Neutrophil (primary cell): Measurements from ENCODE around the gene PCNT.

Experiments
- H3K27ac ChIP-seq: fragments of 200-600 bp; sonication (generic); 2 replicates; pipeline ENCODE4 v1.5.1; 2016; ENCODE audit warnings: mild to moderate bottlenecking, moderate library complexity
- H3K27me3 ChIP-seq: fragments of 200-600 bp; sonication (generic); 2 replicates; pipeline ENCODE4 v1.6.0; 2016; ENCODE audit warnings: mild to moderate bottlenecking
- H3K36me3 ChIP-seq: fragments of 200-600 bp; sonication (generic); 2 replicates; pipeline ENCODE4 v1.5.1; 2017
- H3K4me1 ChIP-seq, 2 experiments: fragments of 200-600 bp in 1 of 2; sonication (generic) in 1 of 2; 1 replicate in 1 of 2; 2 replicates in 1 of 2; pipeline versions ENCODE4 v1.5.1 to v1.6.1; 2013 to 2016; ENCODE audit warnings: low read depth in 1 of 2, low read length in 1 of 2, mild to moderate bottlenecking in 1 of 2, moderate library complexity in 1 of 2; ENCODE audit not compliant: control insufficient read depth in 1 of 2, insufficient read depth in 1 of 2
- H3K4me3 ChIP-seq, 2 experiments: fragments of 200-600 bp in 1 of 2; sonication (generic) in 1 of 2; 1 replicate in 1 of 2; 2 replicates in 1 of 2; pipeline ENCODE4 v1.5.1; 2013 to 2016; ENCODE audit warnings: low read depth in 1 of 2, low read length in 1 of 2, mild to moderate bottlenecking in 1 of 2, moderate library complexity in 1 of 2
- H3K9me3 ChIP-seq: fragments of 200-600 bp; sonication (generic); 2 replicates; pipeline ENCODE4 v1.5.1; 2016
- CTCF ChIP-seq: fragments of 200-600 bp; sonication (generic); IDR thresholded peaks from 2 replicates; pipeline ENCODE4 v1.5.1; 2016; ENCODE audit warnings: antibody characterized with exemption

Gene PCNT

GRCh38 chr21:46482225-46482845 is 158.4 kb downstream of the PCNT start:
- H3K9me3 ChIP-seq = no peaks in the 10 kb centered on the region
- H3K27me3 ChIP-seq = no peaks in the 10 kb centered on the region
- H3K36me3 ChIP-seq = peaks cover 28% of the 10 kb centered on the region
- H3K4me1 ChIP-seq = peaks cover 4 to 5% of the 10 kb centered on the region in 2 experiments
- H3K4me3 ChIP-seq = no peak overlapping the region
- no peak overlapping the region for H3K27ac ChIP-seq
- TF ChIP-seq CTCF = no peak

- Histone ChIP-seq H3K9me3 (no peaks in the 10 kb centered on the region), H3K27ac (no peak overlapping the region), H3K27me3 (no peaks in the 10 kb centered on the region), H3K4me1 (peaks cover 4 to 5% of the 10 kb centered on the region in 2 experiments), H3K4me3 (no peak overlapping the region), H3K36me3 (peaks cover 28% of the 10 kb centered on the region)
- TF ChIP-seq CTCF = no peak
These were observed 158.9 kb downstream of the PCNT start for GRCh38 chr21:46482846-46483231.

GRCh38 chr21:46483300-46484295 is 159.6 kb downstream of the PCNT start:
- Histone ChIP-seq H3K4me1 (peaks cover 4 to 5% of the 10 kb centered on the region in 2 experiments), H3K27ac (no peak overlapping the region), H3K4me3 (no peak overlapping the region), H3K27me3 (no peaks in the 10 kb centered on the region), H3K36me3 (peaks cover 28% of the 10 kb centered on the region), H3K9me3 (no peaks in the 10 kb centered on the region)
- TF ChIP-seq CTCF = no peak

GRCh38 chr21:46486481-46487126 is 162.6 kb downstream of the PCNT start:
- TF ChIP-seq CTCF = no peak
- Histone ChIP-seq H3K36me3 (peaks cover 47% of the 10 kb centered on the region), H3K4me1 (no peaks in the 10 kb centered on the region), H3K27me3 (no peaks in the 10 kb centered on the region), H3K4me3 (no peak overlapping the region), H3K27ac (no peak overlapping the region), H3K9me3 (no peaks in the 10 kb centered on the region)

- Histone ChIP-seq H3K9me3 (no peaks in the 10 kb centered on the region), H3K27ac (no peak overlapping the region), H3K27me3 (no peaks in the 10 kb centered on the region), H3K4me3 (no peak overlapping the region), H3K4me1 (no peaks in the 10 kb centered on the region), H3K36me3 (peaks cover 48% of the 10 kb centered on the region)
- TF ChIP-seq CTCF = no peak
These were observed 165.3 kb downstream of the PCNT start for GRCh38 chr21:46489162-46489663.
